Stomach (tissue), 4 donors: ENCODE results near the gene FAM72C.
"Not testable (repeated sequence)": the region's sequence is repeated elsewhere in the genome, so short reads cannot be mapped to it uniquely, and the experiment has no call there.

Source experiments
- POLR2AphosphoS5 ChIP-seq, 3 donors: sonication (generic); formaldehyde crosslinking; IDR thresholded peaks; one replicate each; pipeline ENCODE4 v1.6.1; 2016; ENCODE audit warnings: antibody characterized with exemption in 3 of 3
- TF ChIP-seq, protein P1 (sequence below), 7 experiments: fragments of 450-650 bp in 4 of 7; fragments of 200-600 bp in 3 of 7; sonication (generic) in 3 of 7; IDR thresholded peaks; one replicate each; pipeline ENCODE4 v1.5.1; 2016 to 2019; ENCODE audit warnings: antibody characterized with exemption in 7 of 7, control low read depth in 2 of 7, mild to moderate bottlenecking in 1 of 7

- TF ChIP-seq, protein P1, sequence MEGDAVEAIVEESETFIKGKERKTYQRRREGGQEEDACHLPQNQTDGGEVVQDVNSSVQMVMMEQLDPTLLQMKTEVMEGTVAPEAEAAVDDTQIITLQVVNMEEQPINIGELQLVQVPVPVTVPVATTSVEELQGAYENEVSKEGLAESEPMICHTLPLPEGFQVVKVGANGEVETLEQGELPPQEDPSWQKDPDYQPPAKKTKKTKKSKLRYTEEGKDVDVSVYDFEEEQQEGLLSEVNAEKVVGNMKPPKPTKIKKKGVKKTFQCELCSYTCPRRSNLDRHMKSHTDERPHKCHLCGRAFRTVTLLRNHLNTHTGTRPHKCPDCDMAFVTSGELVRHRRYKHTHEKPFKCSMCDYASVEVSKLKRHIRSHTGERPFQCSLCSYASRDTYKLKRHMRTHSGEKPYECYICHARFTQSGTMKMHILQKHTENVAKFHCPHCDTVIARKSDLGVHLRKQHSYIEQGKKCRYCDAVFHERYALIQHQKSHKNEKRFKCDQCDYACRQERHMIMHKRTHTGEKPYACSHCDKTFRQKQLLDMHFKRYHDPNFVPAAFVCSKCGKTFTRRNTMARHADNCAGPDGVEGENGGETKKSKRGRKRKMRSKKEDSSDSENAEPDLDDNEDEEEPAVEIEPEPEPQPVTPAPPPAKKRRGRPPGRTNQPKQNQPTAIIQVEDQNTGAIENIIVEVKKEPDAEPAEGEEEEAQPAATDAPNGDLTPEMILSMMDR (IDR thresholded peaks at IDR 0.05) = not testable (repeated sequence)
- TF ChIP-seq POLR2AphosphoS5 (IDR thresholded peaks at IDR 0.05) = not testable (repeated sequence)
Observed at GRCh38 chr1:144019101-144019500, 47.3 kb upstream of the FAM72C start.
